ENCODE results near the gene STK11.

STK11 gene

GRCh38 chr19:1263188-1263587 is 57.6 kb downstream of the STK11 start:
- no peak for DNase-seq

DNA sequence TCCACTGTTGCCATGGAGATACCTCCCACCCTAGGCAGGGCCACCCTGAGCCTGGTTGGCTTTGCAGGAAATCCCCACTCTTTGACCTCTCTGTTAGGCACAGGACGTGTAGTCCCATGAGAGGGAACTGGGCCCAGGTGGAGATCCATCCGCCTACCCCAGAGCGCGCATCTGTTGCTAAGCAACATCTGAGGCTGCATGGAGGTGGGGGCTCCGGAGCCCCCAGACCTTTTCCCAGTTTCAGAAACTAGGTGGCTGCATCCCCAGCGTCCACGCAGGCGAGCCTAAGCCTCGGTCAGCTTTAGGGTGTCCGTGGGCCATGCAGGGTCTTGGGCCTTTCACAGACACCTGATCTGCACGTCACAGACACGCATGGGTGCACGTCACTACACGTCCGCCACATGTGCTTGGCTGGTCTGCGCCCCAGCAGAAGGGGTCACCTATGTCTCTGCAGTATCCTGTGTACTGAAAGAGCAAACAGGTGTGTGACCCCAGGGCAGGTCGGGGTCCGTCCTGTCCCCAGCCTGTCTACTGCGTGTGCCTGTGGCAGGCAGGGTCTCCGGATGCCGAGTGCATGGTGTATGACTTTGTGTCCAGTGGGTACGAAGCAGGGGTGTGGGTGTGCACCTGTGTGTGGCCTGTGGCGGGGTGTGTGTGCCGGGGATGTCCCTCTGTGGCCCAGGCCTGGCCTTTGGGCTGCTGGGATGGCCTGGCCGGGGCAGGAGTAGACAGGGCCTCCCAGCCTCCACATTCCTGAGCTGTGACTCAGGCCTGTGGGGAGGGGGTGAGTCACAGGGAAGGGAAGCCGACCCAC is 59.4 kb downstream of the STK11 start:
- no peak for DNase-seq

DNA sequence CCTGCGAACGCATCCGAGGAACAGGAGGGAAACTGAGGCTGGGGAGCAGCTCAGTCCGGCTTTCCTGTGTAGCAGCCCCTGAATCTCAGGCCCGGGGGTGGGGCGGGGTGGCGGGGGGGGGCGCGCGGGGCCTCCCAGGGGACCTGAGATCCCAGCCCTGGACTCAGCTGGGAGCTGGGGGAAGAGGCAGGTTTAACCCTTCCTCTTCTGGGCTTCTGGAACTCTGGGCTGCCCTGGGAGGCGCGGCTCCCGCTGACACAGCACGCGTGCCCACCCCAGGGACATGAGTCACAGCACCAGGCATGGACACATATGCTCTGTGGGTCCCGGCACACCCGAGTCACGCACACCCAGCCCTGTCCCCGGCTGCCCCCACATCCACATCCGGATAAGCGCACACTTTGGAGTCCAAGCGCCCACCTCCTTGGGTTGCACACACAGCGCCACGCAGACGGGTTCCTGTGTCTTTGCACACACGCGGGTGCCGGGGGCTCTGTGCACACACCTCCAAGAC is 60.1 kb downstream of the STK11 start:
- no peak for DNase-seq

DNA sequence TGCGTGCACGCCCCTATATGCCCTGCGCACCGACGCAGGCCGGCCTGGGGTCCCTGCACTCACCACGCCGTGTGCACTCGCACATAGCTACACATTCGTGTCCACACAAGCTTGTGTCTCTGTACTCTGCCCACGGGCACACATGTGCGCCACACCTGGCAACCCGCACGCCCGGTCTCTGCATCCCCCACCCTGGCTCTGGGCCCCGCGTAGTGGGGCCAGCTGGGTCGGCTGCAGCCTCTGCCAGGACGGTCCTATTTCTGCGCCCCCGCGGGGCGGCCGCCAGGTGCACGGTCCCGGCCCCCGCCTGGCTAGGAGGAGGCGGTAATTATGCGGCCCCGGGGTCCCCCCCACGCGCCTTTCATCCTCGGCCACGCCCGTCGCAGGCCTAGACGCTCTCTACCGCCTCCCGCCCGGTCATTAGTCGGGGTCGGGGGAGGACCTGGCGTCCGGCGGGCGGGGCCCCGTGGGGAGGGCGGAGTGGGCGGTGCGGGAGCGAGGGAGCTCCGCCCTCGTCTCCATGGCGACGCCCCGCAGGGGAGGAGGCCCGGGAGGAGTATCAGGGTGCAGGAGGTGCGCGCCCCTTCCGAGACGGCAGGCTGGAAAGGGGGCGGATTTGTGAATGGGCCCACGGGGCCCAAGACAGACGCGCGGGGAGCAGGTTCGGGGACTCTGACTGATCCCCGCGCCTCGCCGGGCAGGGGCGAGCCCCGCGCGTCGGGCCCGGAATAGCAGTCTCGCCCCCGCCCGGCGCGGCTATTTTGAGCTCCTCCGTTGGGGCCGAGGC is 60.7 kb downstream of the STK11 start:
- DNase-seq = no peak

DNA sequence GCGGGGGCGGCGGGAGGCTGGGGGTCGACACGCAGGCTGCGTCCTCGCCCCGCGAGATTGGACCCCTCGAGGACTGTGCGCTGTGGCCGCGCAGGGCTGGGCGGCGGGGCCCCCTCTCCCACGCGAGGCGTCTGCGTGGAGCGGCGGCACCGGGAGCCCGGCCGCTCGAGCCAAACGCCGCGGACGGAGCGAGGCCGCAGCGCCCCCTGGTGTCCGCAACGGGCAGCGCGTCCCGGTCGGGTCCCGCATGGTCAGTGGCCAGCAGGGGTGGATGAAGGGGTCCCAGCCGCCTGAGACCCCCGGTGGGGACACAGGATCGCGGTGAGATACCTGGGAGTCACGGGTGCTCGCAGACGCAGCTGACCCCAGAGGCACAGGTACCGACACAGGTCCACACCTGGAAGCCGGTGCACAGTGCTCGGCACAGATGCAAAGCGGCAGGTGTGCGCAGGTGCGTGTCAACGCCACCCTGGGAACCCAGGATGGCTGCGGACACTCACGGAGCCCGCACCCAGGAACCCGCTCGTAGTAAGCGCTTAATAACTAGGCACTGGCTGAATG is 61.4 kb downstream of the STK11 start:
- no peak for DNase-seq

DNA sequence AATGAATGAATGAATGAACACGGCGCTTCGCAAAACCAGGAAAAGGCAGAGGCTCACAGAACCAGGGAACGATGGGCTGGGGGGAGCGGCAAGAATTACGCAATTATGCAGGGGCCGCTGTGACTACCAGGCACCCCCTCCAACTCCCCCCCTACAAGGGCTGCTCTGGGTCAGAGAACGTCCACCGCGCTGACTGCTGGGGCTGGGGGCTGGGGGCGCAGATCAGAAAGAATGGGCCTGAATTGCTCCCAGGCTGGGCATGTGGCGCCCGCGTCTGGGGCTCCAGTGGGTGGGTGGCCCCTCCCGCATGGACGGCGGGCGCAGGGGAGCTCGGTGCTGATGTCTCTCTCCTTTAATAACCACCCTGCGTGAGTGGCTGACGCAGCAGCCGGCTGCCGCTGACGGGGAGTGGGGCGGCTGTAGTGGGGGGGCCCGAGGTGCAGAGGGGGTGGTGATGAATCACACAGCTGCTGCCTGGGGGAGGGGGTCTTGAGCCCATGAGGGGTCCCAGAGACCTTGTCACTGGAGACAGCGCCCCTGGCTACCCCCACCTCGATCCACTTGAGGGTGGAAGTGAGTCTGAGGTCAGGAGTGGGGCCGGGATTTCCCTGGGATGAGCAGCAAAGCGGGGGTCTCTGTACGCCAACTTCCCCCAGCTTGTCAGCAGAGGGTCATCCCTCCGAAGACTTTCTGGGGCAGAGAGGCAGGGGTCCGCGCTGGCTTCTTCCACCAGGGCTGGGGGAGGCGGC is 62.1 kb downstream of the STK11 start:
- no peak for DNase-seq

GRCh38 chr19:1268226-1269064 is 62.9 kb downstream of the STK11 start:
- no peak for DNase-seq

DNA sequence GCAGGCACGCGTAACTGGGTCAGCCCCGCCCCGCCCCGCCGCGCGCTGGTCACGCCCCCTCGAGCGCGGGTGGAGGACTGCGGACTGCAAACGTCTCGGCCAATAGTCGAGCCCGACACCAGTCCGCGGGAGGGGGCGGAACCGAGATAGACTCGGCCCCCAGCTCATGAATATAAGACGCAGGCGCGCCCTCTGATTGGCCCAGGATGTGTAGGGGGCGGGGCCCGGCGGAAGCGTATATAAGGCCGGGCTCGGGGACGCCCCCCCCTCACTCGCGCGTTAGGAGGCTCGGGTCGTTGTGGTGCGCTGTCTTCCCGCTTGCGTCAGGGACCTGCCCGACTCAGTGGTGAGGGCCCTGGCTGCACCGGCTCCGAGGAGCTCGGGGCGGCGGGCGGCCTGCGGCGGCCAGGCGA is 63.5 kb downstream of the STK11 start, which contains the start of gene CIRBP:
Gene CIRBP (plus strand): TSS at position 268 of the 413 bp plus-strand sequence. CDS start 1,602 bp downstream, outside the sequence.
- DNase-seq = no peak

- no peak for DNase-seq
These were observed 64.1 kb downstream of the STK11 start for GRCh38 chr19:1269478-1270212.

GRCh38 chr19:1270213-1270853 is 64.8 kb downstream of the STK11 start:
- no peak for DNase-seq

DNA sequence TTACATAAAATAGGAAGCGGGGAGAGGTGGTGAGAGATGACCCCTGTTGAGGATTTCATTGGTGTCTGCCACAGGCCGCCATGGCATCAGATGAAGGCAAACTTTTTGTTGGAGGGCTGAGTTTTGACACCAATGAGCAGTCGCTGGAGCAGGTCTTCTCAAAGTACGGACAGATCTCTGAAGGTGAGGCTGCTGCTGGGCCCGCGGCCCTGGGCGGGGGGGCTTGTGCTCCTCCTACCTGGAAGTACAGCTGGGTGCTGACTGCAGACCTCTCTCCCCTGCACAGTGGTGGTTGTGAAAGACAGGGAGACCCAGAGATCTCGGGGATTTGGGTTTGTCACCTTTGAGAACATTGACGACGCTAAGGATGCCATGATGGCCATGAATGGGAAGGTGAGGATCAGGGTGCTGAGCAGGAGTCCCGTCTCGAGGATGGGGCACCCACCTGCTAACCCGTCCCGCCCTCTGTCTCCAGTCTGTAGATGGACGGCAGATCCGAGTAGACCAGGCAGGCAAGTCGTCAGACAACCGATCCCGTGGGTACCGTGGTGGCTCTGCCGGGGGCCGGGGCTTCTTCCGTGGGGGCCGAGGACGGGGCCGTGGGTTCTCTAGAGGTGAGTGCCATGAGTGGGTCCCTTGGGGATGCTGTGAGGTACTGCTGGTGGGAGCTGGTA is 65.4 kb downstream of the STK11 start:
- no peak for DNase-seq

- DNase-seq = no peak
These were observed 66.2 kb downstream of the STK11 start for GRCh38 chr19:1271528-1272422.

DNA sequence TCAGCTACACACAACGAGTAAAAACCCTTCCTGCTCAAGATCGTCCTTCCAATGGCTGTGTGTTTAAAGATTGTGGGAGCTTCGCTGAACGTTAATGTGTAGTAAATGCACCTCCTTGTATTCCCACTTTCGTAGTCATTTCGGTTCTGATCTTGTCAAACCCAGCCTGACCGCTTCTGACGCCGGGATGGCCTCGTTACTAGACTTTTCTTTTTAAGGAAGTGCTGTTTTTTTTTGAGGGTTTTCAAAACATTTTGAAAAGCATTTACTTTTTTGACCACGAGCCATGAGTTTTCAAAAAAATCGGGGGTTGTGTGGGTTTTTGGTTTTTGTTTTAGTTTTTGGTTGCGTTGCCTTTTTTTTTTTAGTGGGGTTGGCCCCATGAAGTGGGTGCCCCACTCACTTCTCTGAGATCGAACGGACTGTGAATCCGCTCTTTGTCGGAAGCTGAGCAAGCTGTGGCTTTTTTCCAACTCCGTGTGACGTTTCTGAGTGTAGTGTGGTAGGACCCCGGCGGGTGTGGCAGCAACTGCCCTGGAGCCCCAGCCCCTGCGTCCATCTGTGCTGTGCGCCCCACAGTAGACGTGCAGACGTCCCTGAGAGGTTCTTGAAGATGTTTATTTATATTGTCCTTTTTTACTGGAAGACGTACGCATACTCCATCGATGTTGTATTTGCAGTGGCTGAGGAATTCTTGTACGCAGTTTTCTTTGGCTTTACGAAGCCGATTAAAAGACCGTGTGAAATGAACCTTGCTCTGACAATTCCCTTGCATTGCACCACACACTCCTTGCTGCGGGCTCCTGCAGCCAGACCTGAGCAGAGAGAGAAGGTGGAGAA is 67.1 kb downstream of the STK11 start:
- DNase-seq = no peak

DNA sequence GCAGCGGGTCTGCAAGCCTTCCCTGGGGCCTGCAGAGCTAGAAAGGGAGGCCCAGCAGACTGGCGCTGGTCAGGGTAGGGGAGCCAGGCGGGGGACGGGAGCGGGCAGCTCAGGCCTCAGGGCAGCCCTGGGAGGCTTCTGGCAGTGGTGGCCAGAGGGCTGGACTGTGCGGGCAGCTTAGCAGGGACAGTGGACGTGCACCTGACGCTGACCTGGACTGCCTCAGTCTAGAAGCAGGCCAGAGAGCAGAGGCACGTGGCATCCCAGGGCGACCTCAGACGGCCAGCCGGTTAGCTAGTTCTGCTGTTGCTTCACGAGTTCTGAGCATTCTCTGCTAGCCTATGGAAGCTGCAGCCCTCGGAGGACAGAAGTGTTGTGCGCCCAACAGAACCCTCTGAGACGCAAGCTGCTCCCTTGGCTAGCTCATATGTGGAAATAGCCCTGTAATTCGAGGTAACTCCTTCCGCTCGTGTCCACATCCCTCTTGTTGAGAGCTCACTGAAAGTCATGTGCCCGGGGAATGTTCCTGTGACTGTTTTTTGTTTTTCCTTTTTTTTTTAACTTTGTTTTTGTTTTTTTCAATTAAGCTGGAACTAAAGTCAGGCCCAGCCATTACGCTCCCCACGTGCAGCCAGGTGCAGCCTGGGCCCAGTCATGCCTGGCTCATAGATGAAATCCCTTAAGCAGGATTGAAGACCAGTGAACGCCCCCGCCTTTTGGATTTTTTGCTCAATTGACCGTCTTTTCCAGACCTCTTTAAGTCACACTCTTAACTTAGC is 67.9 kb downstream of the STK11 start:
- no peak for DNase-seq

- no peak for DNase-seq
These were observed 68.7 kb downstream of the STK11 start for GRCh38 chr19:1274081-1274851.

GRCh38 chr19:1274852-1275259 is 69.3 kb downstream of the STK11 start:
- DNase-seq = no peak
